NCI-H187 treated with DMSO at 0.1 percent for 48 hours (cell line): ENCODE data around the gene RIMBP2.

ENCODE experiments used
- DNase-seq: peaks from one replicate; lab custom pipeline; 2025; lab: John Stamatoyannopoulos, UW

RIMBP2 gene

GRCh38 chr12:130357729-130358330, 358.3 kb downstream of the RIMBP2 start:
- no peak for DNase-seq

- DNase-seq, result peak; percentile 34
These were observed 358.9 kb downstream of the RIMBP2 start for GRCh38 chr12:130357241-130357640.

- DNase-seq, result no peak
These were observed 359.9 kb downstream of the RIMBP2 start for GRCh38 chr12:130356222-130356621.

GRCh38 chr12:130354407-130354806, 361.7 kb downstream of the RIMBP2 start:
- DNase-seq, result no peak

GRCh38 chr12:130353081-130353480, 363.0 kb downstream of the RIMBP2 start:
- no peak for DNase-seq

GRCh38 chr12:130351326-130351725, 364.8 kb downstream of the RIMBP2 start:
- DNase-seq, result no peak

- DNase-seq, result no peak
These were observed 365.4 kb downstream of the RIMBP2 start for GRCh38 chr12:130350715-130351114.

GRCh38 chr12:130347588-130347987, 368.5 kb downstream of the RIMBP2 start:
- no peak for DNase-seq
